SW 1271 (cell line): ENCODE data around the gene CYP26A1.

ENCODE experiments used
- DNase-seq, 2 experiments: peaks; one replicate each; lab custom pipeline; 2025; lab: John Stamatoyannopoulos, UW

Gene CYP26A1

GRCh38 chr10:93064874-93065660 is 8.6 kb upstream of the CYP26A1 start:
- no peak for DNase-seq

GRCh38 chr10:93065675-93066543 is 7.8 kb upstream of the CYP26A1 start:
- DNase-seq = no peak

- DNase-seq = no peak
Measured at GRCh38 chr10:93066544-93066913, 7.2 kb upstream of the CYP26A1 start.

- no peak for DNase-seq
Measured at GRCh38 chr10:93067443-93068365, 6.0 kb upstream of the CYP26A1 start.

GRCh38 chr10:93068411-93069244 is 5.1 kb upstream of the CYP26A1 start:
- no peak for DNase-seq

GRCh38 chr10:93069245-93069561 is 4.5 kb upstream of the CYP26A1 start:
- DNase-seq = no peak

GRCh38 chr10:93070378-93071176 is 3.1 kb upstream of the CYP26A1 start:
- DNase-seq = no peak

GRCh38 chr10:93071177-93071472 is 2.6 kb upstream of the CYP26A1 start:
- DNase-seq = no peak

- DNase-seq = no peak
Measured at GRCh38 chr10:93071674-93072224, 1.9 kb upstream of the CYP26A1 start.

- DNase-seq = no peak
Measured at GRCh38 chr10:93072225-93072712, 1.4 kb upstream of the CYP26A1 start.

GRCh38 chr10:93072713-93073538 is 767 bp upstream of the CYP26A1 start:
- DNase-seq = no peak

- DNase-seq = no peak
Measured at GRCh38 chr10:93074147-93074596, 479 bp downstream of the CYP26A1 start.

GRCh38 chr10:93074597-93075368 is 1.1 kb downstream of the CYP26A1 start:
- no peak for DNase-seq

- DNase-seq = no peak
Measured at GRCh38 chr10:93075369-93076221, 1.9 kb downstream of the CYP26A1 start.

- DNase-seq = no peak
Measured at GRCh38 chr10:93076871-93077270, 3.2 kb downstream of the CYP26A1 start.

GRCh38 chr10:93077860-93078337 is 4.2 kb downstream of the CYP26A1 start:
- no peak for DNase-seq

GRCh38 chr10:93079663-93080349 is 6.1 kb downstream of the CYP26A1 start:
- no peak for DNase-seq
